HTR-8/SVneo (cell line): Measurements from ENCODE around the gene HTR6.

Experiments
- DNase-seq: peaks from one replicate; pipeline ENCODE4 v3.0.0; 2011; ENCODE audit warnings: low spot score, mixed read lengths; ENCODE audit not compliant: insufficient read length
- FAIRE-seq: peaks from 2 replicates; lab custom pipeline; 2011; peaks lifted over from hg19 to GRCh38; lab: Jason Lieb, UNC

HTR6 gene

GRCh38 chr1:19654886-19655717 is 9.6 kb upstream of the HTR6 start:
- FAIRE-seq, result no peak
- DNase-seq, result no peak

GRCh38 chr1:19655718-19656080 is 9.0 kb upstream of the HTR6 start:
- FAIRE-seq (no peak), DNase-seq (no peak)

GRCh38 chr1:19656134-19656779 is 8.4 kb upstream of the HTR6 start:
- no peak for DNase-seq
- FAIRE-seq, result no peak

GRCh38 chr1:19656780-19657466 is 7.8 kb upstream of the HTR6 start:
- no peak for DNase-seq
- no peak for FAIRE-seq

GRCh38 chr1:19657511-19657910 is 7.2 kb upstream of the HTR6 start:
- FAIRE-seq (no peak), DNase-seq (no peak)

- no peak for DNase-seq
- no peak for FAIRE-seq
Observed at GRCh38 chr1:19658186-19658585, 6.5 kb upstream of the HTR6 start.

GRCh38 chr1:19661721-19662228 is 2.9 kb upstream of the HTR6 start:
- FAIRE-seq, result no peak
- DNase-seq, result no peak

GRCh38 chr1:19662313-19662712 is 2.4 kb upstream of the HTR6 start:
- no peak for DNase-seq

GRCh38 chr1:19665186-19665495 is 466 bp downstream of the HTR6 start:
- FAIRE-seq (no peak), DNase-seq (no peak)

More at GRCh38 chr1:19662313-19662712, 2.4 kb upstream of the HTR6 start:
- FAIRE-seq, result no peak

- FAIRE-seq (no peak), DNase-seq (no peak)
Observed at GRCh38 chr1:19665496-19666465, 1.1 kb downstream of the HTR6 start.

- FAIRE-seq, result no peak
- DNase-seq, result no peak
Observed at GRCh38 chr1:19668888-19669287, 4.2 kb downstream of the HTR6 start.

GRCh38 chr1:19670787-19671186 is 6.1 kb downstream of the HTR6 start:
- FAIRE-seq (no peak), DNase-seq (no peak)

- FAIRE-seq, result no peak
- no peak for DNase-seq
Observed at GRCh38 chr1:19672237-19672636, 7.6 kb downstream of the HTR6 start.

GRCh38 chr1:19675797-19676196 is 11.1 kb downstream of the HTR6 start:
- no peak for FAIRE-seq

GRCh38 chr1:19676438-19676922 is 11.8 kb downstream of the HTR6 start:
- DNase-seq (peak; percentile 48), FAIRE-seq (no peak)

More at GRCh38 chr1:19675797-19676196, 11.1 kb downstream of the HTR6 start:
- no peak for DNase-seq

GRCh38 chr1:19678493-19678892 is 13.8 kb downstream of the HTR6 start:
- FAIRE-seq, result no peak

GRCh38 chr1:19678931-19679453 is 14.3 kb downstream of the HTR6 start:
- DNase-seq (no peak), FAIRE-seq (no peak)

More at GRCh38 chr1:19678493-19678892, 13.8 kb downstream of the HTR6 start:
- no peak for DNase-seq

GRCh38 chr1:19679691-19680090 is 15.0 kb downstream of the HTR6 start:
- DNase-seq, result no peak
- FAIRE-seq, result no peak

GRCh38 chr1:19680644-19681043 is 16.0 kb downstream of the HTR6 start:
- FAIRE-seq, result no peak
- no peak for DNase-seq
